HepG2 (cell line): ENCODE results near the gene ZNRF3. TPM values are rescaled to one million over a fixed set of nuclear protein-coding genes. Genes with fewer than 3 reads are reported as not detected.

Experiments
- GABPB1 ChIP-seq: IDR thresholded peaks from 2 replicates; pipeline ENCODE4 v1.6.1; 2016; ENCODE audit warnings: mild to moderate bottlenecking, missing genetic modification reagents, moderate library complexity, missing compliant biosample characterization
- GATAD2A ChIP-seq: IDR thresholded peaks from 2 replicates; pipeline ENCODE4 v1.6.1; 2016
- HNRNPLL ChIP-seq: fragments of 200-400 bp; formaldehyde crosslinking; IDR thresholded peaks from 2 replicates; pipeline ENCODE4 v1.6.1; 2017; ENCODE audit warnings: mild to moderate bottlenecking, low read depth, low read length; ENCODE audit not compliant: poor library complexity, severe bottlenecking
- HOXD1 ChIP-seq: sonication (generic); formaldehyde crosslinking; IDR thresholded peaks from 2 replicates; pipeline ENCODE4 v1.5.0; 2020; ENCODE audit warnings: missing genetic modification reagents
- MAFF ChIP-seq: IDR thresholded peaks from 2 replicates; pipeline ENCODE4 v1.6.1; 2011; ENCODE audit warnings: low read depth, low read length, improper control_type of control experiment
- MYC ChIP-seq: sonication (generic); formaldehyde crosslinking; IDR thresholded peaks from 2 replicates; pipeline ENCODE4 v1.9.0; 2021; ENCODE audit warnings: missing genetic modification reagents, borderline replicate concordance
- NRL ChIP-seq: sonication (generic); formaldehyde crosslinking; IDR thresholded peaks from 2 replicates; pipeline ENCODE4 v1.5.0; 2020; ENCODE audit warnings: missing genetic modification reagents, mild to moderate bottlenecking, moderate library complexity, borderline replicate concordance
- PCBP2 ChIP-seq: fragments of 200-400 bp; formaldehyde crosslinking; optimal IDR thresholded peaks from 2 replicates; pipeline ENCODE3; 2018; ENCODE audit warnings: low read length, low read depth; ENCODE audit not compliant: poor library complexity, severe bottlenecking
- PHF5A ChIP-seq: IDR thresholded peaks from one replicate; pipeline ENCODE4 v1.6.1; 2018; ENCODE audit warnings: low read depth, missing genetic modification reagents; ENCODE audit not compliant: unreplicated experiment
- RBFOX2 ChIP-seq: fragments of 200-400 bp; formaldehyde crosslinking; IDR thresholded peaks from 2 replicates; pipeline ENCODE4 v1.6.1; 2017; ENCODE audit warnings: low read depth, mild to moderate bottlenecking, low read length
- REPIN1 ChIP-seq: sonication (generic); formaldehyde crosslinking; IDR thresholded peaks from 2 replicates; pipeline ENCODE4 v1.8.0; 2022; ENCODE audit warnings: missing genetic modification reagents, low read depth, mild to moderate bottlenecking, borderline replicate concordance
- TMF1 ChIP-seq: sonication (generic); formaldehyde crosslinking; IDR thresholded peaks from 2 replicates; pipeline ENCODE4 v1.8.1; 2022; ENCODE audit warnings: low read depth, missing genetic modification reagents
- ZBTB33 ChIP-seq: sonication (generic); formaldehyde crosslinking; IDR thresholded peaks from 2 replicates; pipeline ENCODE4 v1.4.0; 2020; ENCODE audit warnings: missing genetic modification reagents
- ZBTB40 ChIP-seq, 2 experiments: fragments of 450-650 bp in 1 of 2; sonication (generic) in 1 of 2; formaldehyde crosslinking in 1 of 2; IDR thresholded peaks; 2 replicates each; pipeline versions ENCODE4 v1.6.1 to v1.8.0; 2016 to 2022; ENCODE audit warnings: antibody characterized with exemption in 1 of 2, mild to moderate bottlenecking in 1 of 2, missing genetic modification reagents in 1 of 2
- ZBTB7B ChIP-seq: sonication (generic); formaldehyde crosslinking; IDR thresholded peaks from 2 replicates; pipeline ENCODE4 v1.4.0; 2020; ENCODE audit warnings: missing genetic modification reagents
- ZNF230 ChIP-seq: sonication (generic); formaldehyde crosslinking; IDR thresholded peaks from 2 replicates; pipeline ENCODE4 v1.4.0; 2020; ENCODE audit warnings: mild to moderate bottlenecking, missing genetic modification reagents
- ZNF530 ChIP-seq: sonication (generic); formaldehyde crosslinking; IDR thresholded peaks from 2 replicates; pipeline ENCODE4 v1.5.0; 2020; ENCODE audit warnings: low read depth, mild to moderate bottlenecking, missing genetic modification reagents
- ZNF549 ChIP-seq: sonication (generic); formaldehyde crosslinking; IDR thresholded peaks from 2 replicates; pipeline ENCODE4 v1.5.0; 2020; ENCODE audit warnings: missing genetic modification reagents
- ZNF644 ChIP-seq: IDR thresholded peaks from 2 replicates; pipeline ENCODE4 v1.6.1; 2016; ENCODE audit warnings: low read depth
- polyA plus RNA-seq, 8 experiments: library from polyadenylated mRNA; depleted of rRNA in 3 of 8; stranded (reverse) in 7 of 8; unstranded in 1 of 8; fragments of >200 nt; fragmentation: Illumina TruSeq in 4 of 8; extraction: Trizol in 4 of 8; gene quantifications; 2 replicates each; pipeline versions ENCODE4 v1.2.1 to v1.2.3, GENCODE V29; 2011 to 2016; ENCODE audit warnings: low read depth in 4 of 8, missing spikeins in 1 of 8, mixed read lengths in 1 of 8; ENCODE audit not compliant: insufficient read depth in 1 of 8
- total RNA-seq, 5 experiments: library from RNA; depleted of rRNA; stranded (reverse); fragments of >200 nt; fragmentation: Illumina TruSeq; extraction: Trizol; gene quantifications; 2 replicates each; pipeline ENCODE4 v1.2.3, GENCODE V29; 2016; ENCODE audit warnings: low read depth in 1 of 5

The ZNRF3 gene
- total and polyA plus RNA-seq, 2 of the 13 experiments (the other 11 are each of a cell fraction or from before 2014, with no cell fraction given) = 20.3 to 36.7 TPM

GRCh38 chr22:28920757-28921584 lies 37.6 kb downstream of the ZNRF3 start (continued):
- TF ChIP-seq PCBP2 = no peak
- peak; percentile 57 for TF ChIP-seq PHF5A (CRISPR knock-in tag)
- peak; percentile 36; the same call in 1 of the 2 replicates for TF ChIP-seq RBFOX2
- TF ChIP-seq GABPB1 (CRISPR knock-in tag) = peak; percentile 9; the same call in 1 of the 2 replicates
- no peak for TF ChIP-seq HNRNPLL
- peak; percentile 48; the same call in 1 of the 2 replicates for TF ChIP-seq TMF1 (CRISPR knock-in tag)
- no peak for TF ChIP-seq MAFF
- no peak for TF ChIP-seq ZNF230 (CRISPR knock-in tag)
- TF ChIP-seq ZNF644 (CRISPR knock-in tag) = peak; percentile 21; the same call in 1 of the 2 replicates
- TF ChIP-seq ZBTB40 (IDR thresholded peaks at IDR 0.05) = no peak
- TF ChIP-seq ZBTB40 (CRISPR knock-in tag; IDR thresholded peaks at IDR 0.05) = peak; percentile 72
- peak; percentile 90 for TF ChIP-seq ZBTB7B (CRISPR knock-in tag)
- no peak for TF ChIP-seq ZNF530
- TF ChIP-seq HOXD1 (CRISPR knock-in tag) = peak; percentile 33; the same call in 1 of the 2 replicates
- TF ChIP-seq GATAD2A (CRISPR knock-in tag) = no peak; the same call in 1 of the 2 replicates
- TF ChIP-seq MYC = peak; percentile 90
- TF ChIP-seq ZBTB33 (CRISPR knock-in tag) = no peak; the same call in 1 of the 2 replicates
- peak; percentile 88 for TF ChIP-seq REPIN1 (CRISPR knock-in tag)
- no peak for TF ChIP-seq ZNF549 (CRISPR knock-in tag)
- no peak for TF ChIP-seq NRL (CRISPR knock-in tag)
